SK-N-SH treated with all-trans-retinoic acid at 6 μM for 48 hours (cell line): ENCODE results near the gene SLC17A9.

Source experiments
- ARNTL ChIP-seq: fragments of 450-650 bp; formaldehyde crosslinking; IDR thresholded peaks from 2 replicates; pipeline ENCODE4 v1.5.0; 2020; ENCODE audit warnings: low read depth, mild to moderate bottlenecking, moderate library complexity, borderline replicate concordance
- ISL1 ChIP-seq: fragments of 250-450 bp; sonication (Bioruptor Pico); IDR thresholded peaks from 2 replicates; pipeline ENCODE4 v2.1.2; 2022; ENCODE audit warnings: mild to moderate bottlenecking, moderate library complexity
- OSR1 ChIP-seq: fragments of 250-450 bp; sonication (Bioruptor Pico); IDR thresholded peaks from 2 replicates; pipeline ENCODE4 v1.8.0; 2022; ENCODE audit warnings: moderate library complexity, mild to moderate bottlenecking, inconsistent platforms
- RARB ChIP-seq: fragments of 250-450 bp; sonication (Bioruptor Pico); IDR thresholded peaks from 2 replicates; pipeline ENCODE4 v1.8.0; 2021; ENCODE audit warnings: mild to moderate bottlenecking, moderate library complexity
- ZC3H10 ChIP-seq: fragments of 250-450 bp; sonication (Bioruptor Pico); IDR thresholded peaks from 2 replicates; pipeline ENCODE4 v1.5.1; 2021; ENCODE audit warnings: mild to moderate bottlenecking, moderate library complexity
- ZFP30 ChIP-seq: fragments of 450-650 bp; formaldehyde crosslinking; IDR thresholded peaks from 2 replicates; pipeline ENCODE4 v1.5.0; 2022; ENCODE audit warnings: mild to moderate bottlenecking, moderate library complexity
- ZNF70 ChIP-seq: fragments of 450-650 bp; formaldehyde crosslinking; IDR thresholded peaks from 2 replicates; pipeline ENCODE4 v1.5.0; 2020; ENCODE audit warnings: mild to moderate bottlenecking, moderate library complexity
- TF ChIP-seq, protein P1 (sequence below): fragments of 250-450 bp; sonication (Bioruptor Pico); IDR thresholded peaks from 2 replicates; pipeline ENCODE4 v1.8.0; 2020; ENCODE audit warnings: mild to moderate bottlenecking, moderate library complexity, borderline replicate concordance

DNA sequence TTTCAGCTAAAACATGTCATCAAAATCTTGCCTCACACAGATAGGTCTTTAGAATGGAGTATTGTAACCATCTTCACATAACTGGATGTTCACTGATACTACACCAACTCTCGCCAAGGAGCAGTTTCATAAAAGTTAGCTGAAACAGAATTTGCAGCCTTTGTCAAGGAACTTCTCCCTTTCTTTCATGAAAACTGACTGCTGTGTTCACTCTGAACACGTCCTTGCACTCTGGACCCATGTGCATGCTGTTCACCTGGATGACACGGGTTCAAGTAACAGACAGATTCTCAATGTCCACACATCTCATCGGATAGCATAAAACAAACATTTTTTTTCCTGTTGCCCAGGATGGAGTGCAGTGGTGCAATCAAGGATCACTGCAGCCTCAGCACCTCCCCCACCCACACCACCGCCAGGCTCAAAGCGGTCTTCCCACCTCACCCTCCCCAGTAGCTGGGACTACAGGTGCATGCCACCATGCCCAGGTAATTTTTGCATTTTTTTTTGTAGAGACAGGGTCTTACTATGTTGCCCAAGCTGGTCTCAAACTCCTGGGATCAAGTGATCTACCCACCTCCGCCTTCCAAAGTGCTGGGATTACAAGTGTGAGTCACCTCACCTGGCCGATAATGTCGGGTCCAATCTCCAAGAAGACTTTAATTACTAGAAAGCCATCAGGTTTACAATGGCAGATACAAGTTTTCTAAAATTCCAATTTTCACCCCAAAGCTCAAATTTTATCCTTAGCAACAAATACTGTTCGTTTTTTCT lies 35.6 kb upstream of the SLC17A9 start:
- TF ChIP-seq ISL1 (CRISPR knock-in tag) (no peak), ARNTL (no peak), RARB (no peak), ZC3H10 (CRISPR knock-in tag) (no peak), ZNF70 (CRISPR knock-in tag) (no peak), OSR1 (no peak), ZFP30 (CRISPR knock-in tag) (no peak)
- TF ChIP-seq, protein P1, sequence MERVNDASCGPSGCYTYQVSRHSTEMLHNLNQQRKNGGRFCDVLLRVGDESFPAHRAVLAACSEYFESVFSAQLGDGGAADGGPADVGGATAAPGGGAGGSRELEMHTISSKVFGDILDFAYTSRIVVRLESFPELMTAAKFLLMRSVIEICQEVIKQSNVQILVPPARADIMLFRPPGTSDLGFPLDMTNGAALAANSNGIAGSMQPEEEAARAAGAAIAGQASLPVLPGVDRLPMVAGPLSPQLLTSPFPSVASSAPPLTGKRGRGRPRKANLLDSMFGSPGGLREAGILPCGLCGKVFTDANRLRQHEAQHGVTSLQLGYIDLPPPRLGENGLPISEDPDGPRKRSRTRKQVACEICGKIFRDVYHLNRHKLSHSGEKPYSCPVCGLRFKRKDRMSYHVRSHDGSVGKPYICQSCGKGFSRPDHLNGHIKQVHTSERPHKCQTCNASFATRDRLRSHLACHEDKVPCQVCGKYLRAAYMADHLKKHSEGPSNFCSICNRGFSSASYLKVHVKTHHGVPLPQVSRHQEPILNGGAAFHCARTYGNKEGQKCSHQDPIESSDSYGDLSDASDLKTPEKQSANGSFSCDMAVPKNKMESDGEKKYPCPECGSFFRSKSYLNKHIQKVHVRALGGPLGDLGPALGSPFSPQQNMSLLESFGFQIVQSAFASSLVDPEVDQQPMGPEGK (CRISPR knock-in tag): no peak
